Breast epithelium (tissue), 3 donors: Measurements from ENCODE around the gene AFP.

Experiments
- POLR2A ChIP-seq: fragments of 450-650 bp; IDR thresholded peaks from one replicate; pipeline ENCODE4 v1.6.1; 2016; ENCODE audit warnings: antibody characterized with exemption, mild to moderate bottlenecking, moderate library complexity
- POLR2AphosphoS5 ChIP-seq, 3 donors: sonication (generic); formaldehyde crosslinking; IDR thresholded peaks; one replicate each; pipeline ENCODE4 v1.6.1; 2017; ENCODE audit warnings: antibody characterized with exemption in 3 of 3
- TF ChIP-seq, protein P1 (sequence below), 3 donors: fragments of 450-650 bp; IDR thresholded peaks; one replicate each; pipeline ENCODE4 v1.5.1; 2016 to 2017; ENCODE audit warnings: antibody characterized with exemption in 3 of 3, mild to moderate bottlenecking in 3 of 3, moderate library complexity in 3 of 3

- TF ChIP-seq, protein P1, sequence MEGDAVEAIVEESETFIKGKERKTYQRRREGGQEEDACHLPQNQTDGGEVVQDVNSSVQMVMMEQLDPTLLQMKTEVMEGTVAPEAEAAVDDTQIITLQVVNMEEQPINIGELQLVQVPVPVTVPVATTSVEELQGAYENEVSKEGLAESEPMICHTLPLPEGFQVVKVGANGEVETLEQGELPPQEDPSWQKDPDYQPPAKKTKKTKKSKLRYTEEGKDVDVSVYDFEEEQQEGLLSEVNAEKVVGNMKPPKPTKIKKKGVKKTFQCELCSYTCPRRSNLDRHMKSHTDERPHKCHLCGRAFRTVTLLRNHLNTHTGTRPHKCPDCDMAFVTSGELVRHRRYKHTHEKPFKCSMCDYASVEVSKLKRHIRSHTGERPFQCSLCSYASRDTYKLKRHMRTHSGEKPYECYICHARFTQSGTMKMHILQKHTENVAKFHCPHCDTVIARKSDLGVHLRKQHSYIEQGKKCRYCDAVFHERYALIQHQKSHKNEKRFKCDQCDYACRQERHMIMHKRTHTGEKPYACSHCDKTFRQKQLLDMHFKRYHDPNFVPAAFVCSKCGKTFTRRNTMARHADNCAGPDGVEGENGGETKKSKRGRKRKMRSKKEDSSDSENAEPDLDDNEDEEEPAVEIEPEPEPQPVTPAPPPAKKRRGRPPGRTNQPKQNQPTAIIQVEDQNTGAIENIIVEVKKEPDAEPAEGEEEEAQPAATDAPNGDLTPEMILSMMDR (IDR thresholded peaks at IDR 0.05): no peak
- TF ChIP-seq POLR2AphosphoS5 (IDR thresholded peaks at IDR 0.05) (no peak), POLR2A (no peak)
Observed at GRCh38 chr4:73451404-73451803, 15.4 kb downstream of the AFP start.
